Measurements from ENCODE around the gene ST7. TPM values are rescaled to one million over a fixed set of nuclear protein-coding genes. Genes with fewer than 3 reads are reported as not detected.
A peak's percentile ranks its signal among the peaks of the same experiment; 100 is the strongest.
"Not testable (repeated sequence)": the region's sequence is repeated elsewhere in the genome, so short reads cannot be mapped to it uniquely, and the experiment has no call there.

The ST7 gene
- total RNA-seq, 1 experiment from 2014 or later: 20.8 TPM

GRCh38 chr7:117025891-117026290 is 72.6 kb downstream of the ST7 start:
- peak; percentile 25 for DNase-seq (ENCODE audit: low read depth)

GRCh38 chr7:117030346-117030745 is 77.0 kb downstream of the ST7 start:
- DNase-seq (ENCODE audit: low read depth): not testable (repeated sequence)

GRCh38 chr7:117030793-117031192 is 77.5 kb downstream of the ST7 start:
- DNase-seq (ENCODE audit: low read depth): not testable (repeated sequence)

- DNase-seq (ENCODE audit: low read depth): no peak
Observed at GRCh38 chr7:117032810-117033209, 79.5 kb downstream of the ST7 start.

GRCh38 chr7:117034851-117035464 is 81.7 kb downstream of the ST7 start:
- DNase-seq (ENCODE audit: low read depth): no peak

GRCh38 chr7:117035465-117035862 is 82.2 kb downstream of the ST7 start:
- no peak for DNase-seq (ENCODE audit: low read depth)

GRCh38 chr7:117036053-117036669 is 82.9 kb downstream of the ST7 start:
- DNase-seq (ENCODE audit: low read depth): no peak

GRCh38 chr7:117036836-117037235 is 83.5 kb downstream of the ST7 start:
- no peak for DNase-seq (ENCODE audit: low read depth)

GRCh38 chr7:117038408-117038807 is 85.1 kb downstream of the ST7 start:
- DNase-seq (ENCODE audit: low read depth): no peak

- DNase-seq (ENCODE audit: low read depth): peak; percentile 53
Observed at GRCh38 chr7:117041007-117041406, 87.7 kb downstream of the ST7 start.

GRCh38 chr7:117041822-117042221 is 88.5 kb downstream of the ST7 start:
- peak; percentile 7 for DNase-seq (ENCODE audit: low read depth)

GRCh38 chr7:117043108-117043825 is 90.0 kb downstream of the ST7 start:
- no peak for DNase-seq (ENCODE audit: low read depth)

- DNase-seq (ENCODE audit: low read depth): no peak
Observed at GRCh38 chr7:117044664-117045063, 91.4 kb downstream of the ST7 start.

GRCh38 chr7:117045927-117046710 is 92.8 kb downstream of the ST7 start:
- DNase-seq (ENCODE audit: low read depth): no peak

- DNase-seq (ENCODE audit: low read depth): no peak
Observed at GRCh38 chr7:117047496-117047895, 94.2 kb downstream of the ST7 start.

- DNase-seq (ENCODE audit: low read depth): no peak
Observed at GRCh38 chr7:117048114-117048866, 95.0 kb downstream of the ST7 start.

- no peak for DNase-seq (ENCODE audit: low read depth)
Observed at GRCh38 chr7:117048882-117049281, 95.6 kb downstream of the ST7 start.

GRCh38 chr7:117051808-117052207 is 98.5 kb downstream of the ST7 start:
- no peak for DNase-seq (ENCODE audit: low read depth)

GRCh38 chr7:117053432-117053831 is 100.1 kb downstream of the ST7 start:
- DNase-seq (ENCODE audit: low read depth): peak; percentile 48

GRCh38 chr7:117061751-117062150 is 108.5 kb downstream of the ST7 start:
- peak; percentile 72 for DNase-seq (ENCODE audit: low read depth)

GRCh38 chr7:117062300-117062699 is 109.0 kb downstream of the ST7 start:
- DNase-seq (ENCODE audit: low read depth): peak; percentile 62
